GM11168 (cell line): ENCODE data around the gene PREX1.

ENCODE experiments used
- in situ Hi-C: fragments of 300-500 bp; cut with MboI; formaldehyde crosslinking; loops from one replicate; pipeline ENCODE4 v1.12.0; 2022; ENCODE audit warnings: low sequenced_read_pairs; ENCODE audit not compliant: unreplicated experiment

The PREX1 gene

DNA sequence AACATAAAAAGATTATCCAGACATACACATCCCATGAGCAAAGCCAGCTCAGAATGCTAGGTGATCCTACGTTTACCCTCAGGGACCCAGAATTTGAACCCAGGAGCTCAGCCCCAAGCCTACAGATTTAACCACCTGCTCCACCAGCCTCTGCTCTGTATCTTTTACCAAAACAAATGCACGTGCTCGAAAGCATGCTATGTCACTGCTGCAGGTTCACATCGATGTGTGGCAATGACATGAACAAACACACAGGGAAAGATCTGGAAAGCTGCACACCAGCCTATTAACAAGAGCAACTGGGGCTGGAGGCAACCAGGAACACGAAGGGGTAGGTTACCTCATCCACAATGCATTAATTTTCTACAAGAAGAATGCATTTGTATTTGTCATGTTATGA lies 32.1 kb downstream of the PREX1 start:
- in situ Hi-C loops, result no loop called here

- in situ Hi-C loops, result no loop called here
Measured at GRCh38 chr20:48794816-48795457, 32.9 kb downstream of the PREX1 start.

DNA sequence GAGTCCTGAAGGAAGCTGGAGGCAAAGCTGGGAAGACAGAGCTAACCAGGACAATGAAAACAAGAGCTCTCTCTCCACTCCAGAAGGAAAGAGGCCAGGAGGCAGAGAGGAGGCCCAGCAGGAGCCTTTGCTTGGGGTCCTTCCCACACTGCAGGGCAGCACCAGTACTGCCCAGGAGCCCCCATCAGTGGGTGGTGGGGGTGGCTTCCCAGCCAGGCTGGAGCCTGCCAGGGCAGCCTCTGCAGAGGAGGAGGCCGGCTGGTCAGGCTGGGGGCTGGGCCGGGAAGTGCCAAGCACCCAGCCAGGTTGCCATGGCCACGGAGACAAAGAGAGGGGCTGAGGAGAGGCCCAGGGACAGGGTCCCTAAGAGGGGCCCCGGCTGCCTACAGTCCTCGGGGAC lies 33.4 kb downstream of the PREX1 start:
- in situ Hi-C loops, result no loop called here

- in situ Hi-C loops, result no loop called here
Measured at GRCh38 chr20:48793776-48794175, 34.0 kb downstream of the PREX1 start.

- in situ Hi-C loops, result no loop called here
Measured at GRCh38 chr20:48791666-48792071, 36.1 kb downstream of the PREX1 start.

DNA sequence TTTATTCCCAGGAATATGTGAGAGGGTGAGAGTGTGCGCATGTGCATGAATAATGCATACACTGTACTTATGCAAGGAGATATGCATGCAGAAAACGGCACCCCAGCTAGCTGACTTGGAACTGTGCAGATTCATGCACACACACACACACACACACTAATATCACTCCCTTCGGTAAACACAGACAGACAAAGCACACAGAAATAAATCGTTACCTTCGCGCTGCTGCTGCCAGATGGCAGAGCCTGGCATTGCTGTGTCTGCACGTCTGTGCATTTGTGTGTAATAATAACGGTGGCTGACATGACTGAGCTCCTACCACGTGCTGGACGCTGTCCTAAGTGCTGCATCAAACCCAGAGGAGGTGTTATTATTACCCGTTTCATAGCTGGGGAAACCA lies 36.8 kb downstream of the PREX1 start:
- in situ Hi-C loops, result no loop called here

GRCh38 chr20:48790473-48791003 lies 37.3 kb downstream of the PREX1 start:
- in situ Hi-C loops, result no loop called here

GRCh38 chr20:48789781-48790472 lies 37.9 kb downstream of the PREX1 start:
- in situ Hi-C loops, result no loop called here

- in situ Hi-C loops, result no loop called here
Measured at GRCh38 chr20:48789185-48789668, 38.6 kb downstream of the PREX1 start.

DNA sequence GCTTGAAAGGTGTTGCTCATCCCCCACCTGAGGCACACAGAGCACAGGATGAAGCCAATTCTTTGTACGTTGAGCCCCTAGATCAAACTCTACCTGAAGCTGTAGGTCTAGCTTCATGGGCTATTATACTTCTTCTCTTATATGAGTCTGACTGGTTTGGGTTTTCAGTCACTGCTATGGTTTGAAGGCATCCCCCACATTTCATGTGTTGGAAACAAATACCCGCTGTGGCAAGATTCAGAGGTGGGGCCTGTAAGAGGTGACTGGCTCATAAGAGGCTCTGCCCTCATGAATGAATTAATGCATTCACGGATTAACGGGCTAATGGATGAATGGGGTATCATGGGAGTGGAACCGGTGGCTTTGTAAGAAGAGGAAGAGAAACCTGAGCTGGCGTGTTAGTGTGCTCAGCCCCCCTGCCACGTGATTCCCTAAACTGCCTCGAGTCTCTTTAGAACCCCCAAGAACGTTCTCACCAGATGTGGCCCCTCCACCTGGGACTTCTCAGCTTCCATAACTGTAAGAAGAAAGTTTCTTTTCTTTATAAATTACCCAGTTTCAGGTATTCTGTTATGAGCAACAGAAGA lies 39.2 kb downstream of the PREX1 start:
- in situ Hi-C loops, result no loop called here

GRCh38 chr20:48787861-48788375 lies 39.9 kb downstream of the PREX1 start:
- in situ Hi-C loops, result no loop called here

- in situ Hi-C loops, result no loop called here
Measured at GRCh38 chr20:48786951-48787705, 40.7 kb downstream of the PREX1 start.

- in situ Hi-C loops, result no loop called here
Measured at GRCh38 chr20:48785801-48786200, 42.0 kb downstream of the PREX1 start.

- in situ Hi-C loops, result no loop called here
Measured at GRCh38 chr20:48785256-48785655, 42.5 kb downstream of the PREX1 start.

- in situ Hi-C loops, result no loop called here
Measured at GRCh38 chr20:48784273-48784641, 43.5 kb downstream of the PREX1 start.

DNA sequence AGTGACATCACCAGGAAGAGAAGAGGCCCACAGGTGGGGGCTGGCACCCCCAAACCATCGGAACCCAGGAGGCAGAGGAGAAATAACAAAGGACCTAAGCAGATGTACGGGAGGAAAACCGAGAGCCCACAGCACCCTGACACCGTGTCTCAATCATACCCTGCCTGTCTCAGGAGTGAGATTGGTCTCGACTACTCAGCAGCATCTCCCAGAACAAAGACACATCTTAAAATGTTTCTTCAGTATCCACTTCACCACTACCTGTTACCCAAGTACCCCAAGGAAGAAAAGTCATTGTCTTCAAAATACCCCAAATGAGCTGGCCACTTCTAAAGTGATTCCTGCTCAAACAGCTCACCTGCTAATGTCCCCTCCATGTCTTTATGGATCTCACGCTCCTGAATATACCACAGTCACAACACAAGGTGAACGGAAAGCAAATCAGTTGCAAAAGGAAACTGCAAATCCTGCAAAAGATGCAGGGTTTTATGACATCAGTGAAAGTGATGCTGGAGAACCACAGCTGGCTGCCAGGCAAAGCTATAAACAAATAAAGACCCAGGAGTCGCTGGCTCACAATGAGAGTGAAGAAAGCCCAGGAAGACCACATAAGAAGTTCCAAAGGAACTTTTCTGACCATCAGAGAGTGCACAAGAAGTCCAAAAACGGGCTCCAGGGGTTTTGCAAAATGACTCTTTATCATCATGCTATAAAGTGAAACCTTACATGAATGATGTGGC lies 44.1 kb downstream of the PREX1 start:
- in situ Hi-C loops, result no loop called here

DNA sequence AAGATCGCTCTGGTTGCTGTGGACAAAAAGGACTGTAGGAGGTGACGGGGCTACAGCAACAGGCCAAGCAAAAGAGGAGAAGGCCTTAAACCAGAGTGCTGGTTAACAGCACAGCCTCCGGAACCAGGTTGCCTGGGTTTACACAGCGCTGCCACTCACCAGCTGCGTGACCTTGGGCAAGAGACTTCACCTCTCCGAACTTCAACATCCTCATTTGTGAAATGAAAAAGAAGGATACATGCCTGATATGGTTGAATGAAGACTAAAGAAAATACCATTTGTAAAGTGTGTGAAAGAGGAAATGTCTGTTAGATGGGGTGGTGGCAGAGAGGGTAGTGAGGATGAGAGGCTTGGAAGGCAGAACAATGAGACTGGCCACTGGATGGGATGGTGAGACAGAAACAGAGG lies 44.9 kb downstream of the PREX1 start:
- in situ Hi-C loops, result no loop called here

GRCh38 chr20:48782053-48782452 lies 45.7 kb downstream of the PREX1 start:
- in situ Hi-C loops, result no loop called here

- in situ Hi-C loops, result no loop called here
Measured at GRCh38 chr20:48781634-48782033, 46.2 kb downstream of the PREX1 start.

- in situ Hi-C loops, result no loop called here
Measured at GRCh38 chr20:48779435-48779834, 48.4 kb downstream of the PREX1 start.
